ENCODE results near the gene PLD1.

The PLD1 gene

GRCh38 chr3:171850960-171851659, 40.8 kb upstream of the PLD1 start:
- TF ChIP-seq CTCF (IDR thresholded peaks at IDR 0.05; ENCODE audit: insufficient read depth, low read length) (no peak), SPI1 (IDR thresholded peaks at IDR 0.05; ENCODE audit: borderline replicate concordance, low read depth) (peak; percentile 81)
- Histone ChIP-seq H3K27me3 (ENCODE audit: insufficient read depth, poor library complexity, severe bottlenecking) (no peaks in the 10 kb centered on the region), H3K4me3 (replicated peaks; ENCODE audit: insufficient read depth, low read length) (no peak overlapping the region), H3K27ac (replicated peaks) (no peak overlapping the region)
- no peak for DNase-seq (ENCODE audit: low read depth in 1 of 2, low spot score in 1 of 2)

GRCh38 chr3:171850320-171850959, 40.2 kb upstream of the PLD1 start:
- DNase-seq (ENCODE audit: low read depth in 1 of 2, low spot score in 1 of 2): no peak
- H3K27ac ChIP-seq (replicated peaks): no peak overlapping the region
- H3K27me3 ChIP-seq (ENCODE audit: insufficient read depth, poor library complexity, severe bottlenecking): no peaks in the 10 kb centered on the region
- TF ChIP-seq GABPA (IDR thresholded peaks at IDR 0.05; ENCODE audit: low read depth) (no peak), CTCF (IDR thresholded peaks at IDR 0.05; ENCODE audit: insufficient read depth, low read length) (no peak), SPI1 (IDR thresholded peaks at IDR 0.05; ENCODE audit: borderline replicate concordance, low read depth) (no peak), POLR2AphosphoS5 (IDR thresholded peaks at IDR 0.05; ENCODE audit: low read depth) (no peak), REST (IDR thresholded peaks at IDR 0.05; ENCODE audit: insufficient replicate concordance, low read depth) (no peak)
- no peak overlapping the region for H3K4me3 ChIP-seq (replicated peaks; ENCODE audit: insufficient read depth, low read length)

- TF ChIP-seq GABPA (IDR thresholded peaks at IDR 0.05; ENCODE audit: low read depth) (no peak), POLR2AphosphoS5 (IDR thresholded peaks at IDR 0.05; ENCODE audit: low read depth) (no peak), CTCF (IDR thresholded peaks at IDR 0.05; ENCODE audit: insufficient read depth, low read length) (no peak), SPI1 (IDR thresholded peaks at IDR 0.05; ENCODE audit: borderline replicate concordance, low read depth) (peak; percentile 66; the same call in 1 of the 2 replicates), REST (IDR thresholded peaks at IDR 0.05; ENCODE audit: insufficient replicate concordance, low read depth) (no peak)
- H3K4me3 ChIP-seq (replicated peaks; ENCODE audit: insufficient read depth, low read length): no peak overlapping the region
- no peak overlapping the region for H3K27ac ChIP-seq (replicated peaks)
- no peaks in the 10 kb centered on the region for H3K27me3 ChIP-seq (ENCODE audit: insufficient read depth, poor library complexity, severe bottlenecking)
- DNase-seq (ENCODE audit: low read depth in 1 of 2, low spot score in 1 of 2): no peak
Observed at GRCh38 chr3:171849617-171850319, 39.5 kb upstream of the PLD1 start.

All from HL-60 (cell line).